Measurements from ENCODE around the gene CAMK2D. TPM values are rescaled to one million over a fixed set of nuclear protein-coding genes. Genes with fewer than 3 reads are reported as not detected.

CAMK2D gene
- total RNA-seq, 1 experiment from 2014 or later, result 35.8 TPM

- no peaks in the 10 kb centered on the region for H3K36me3 ChIP-seq (ENCODE audit: insufficient read depth, low read length, poor library complexity, severe bottlenecking)
- no peak for DNase-seq (ENCODE audit: low spot score)
- peaks cover 38% of the 10 kb centered on the region for H3K4me1 ChIP-seq (ENCODE audit: insufficient read depth, low read length, poor library complexity, severe bottlenecking)
- ChIA-PET CTCF (interaction anchor here (0.7 kb wide), 1 partner anchor 400 kb away, joined by 3 read pairs; no protein-coding TSS in a partner anchor), POLR2A (ENCODE audit: low non-redundant PET) (no interaction called here)
- no peak overlapping the region for H3K27ac ChIP-seq (ENCODE audit: low read depth, low read length, poor library complexity, severe bottlenecking)
- no peaks in the 10 kb centered on the region for H3K9me3 ChIP-seq (ENCODE audit: low read depth, low read length, poor library complexity, severe bottlenecking)
- no TSS peak for BruUV-seq (replicated peaks)
- no peak for TF ChIP-seq EZH2 (IDR thresholded peaks at IDR 0.05; ENCODE audit: borderline replicate concordance, low read depth, low read length, poor library complexity, severe bottlenecking)
- no peak for TF ChIP-seq CTCF (conservative IDR thresholded peaks at IDR 0.05; ENCODE audit: low read depth, low read length)
- H3K27me3 ChIP-seq (replicated peaks; ENCODE audit: insufficient read depth, low read depth, low read length, poor library complexity), result no peaks in the 10 kb centered on the region
- intact Hi-C loops (cut with micrococcal nuclease; ENCODE audit: unreplicated experiment), result loop anchor here (10.0 kb wide), 1 partner anchor 188 kb away; the partner anchor contains the start of gene CAMK2D
- H3K4me3 ChIP-seq (ENCODE audit: low read depth, low read length, poor library complexity, severe bottlenecking), result no peak overlapping the region
Observed at GRCh38 chr4:113576947-113577678, 184.4 kb downstream of the CAMK2D start.

- no peaks in the 10 kb centered on the region for H3K9me3 ChIP-seq (ENCODE audit: low read depth, low read length, poor library complexity, severe bottlenecking)
- intact Hi-C loops (cut with micrococcal nuclease; ENCODE audit: unreplicated experiment), result loop anchor here (10.0 kb wide), 1 partner anchor 189 kb away; the partner anchor contains the start of gene CAMK2D
- H3K4me3 ChIP-seq (ENCODE audit: low read depth, low read length, poor library complexity, severe bottlenecking), result no peak overlapping the region
- POLR2A ChIA-PET (ENCODE audit: low non-redundant PET), result no interaction called here
- no peak for DNase-seq (ENCODE audit: low spot score)
- BruUV-seq (replicated peaks), result no TSS peak
- TF ChIP-seq EZH2 (IDR thresholded peaks at IDR 0.05; ENCODE audit: borderline replicate concordance, low read depth, low read length, poor library complexity, severe bottlenecking), result no peak
- no peak for TF ChIP-seq CTCF (conservative IDR thresholded peaks at IDR 0.05; ENCODE audit: low read depth, low read length)
- H3K27ac ChIP-seq (ENCODE audit: low read depth, low read length, poor library complexity, severe bottlenecking), result peak overlapping the region; percentile 68
- H3K36me3 ChIP-seq (ENCODE audit: insufficient read depth, low read length, poor library complexity, severe bottlenecking), result no peaks in the 10 kb centered on the region
- H3K4me1 ChIP-seq (ENCODE audit: insufficient read depth, low read length, poor library complexity, severe bottlenecking), result peaks cover 38% of the 10 kb centered on the region
- H3K27me3 ChIP-seq (replicated peaks; ENCODE audit: insufficient read depth, low read depth, low read length, poor library complexity), result no peaks in the 10 kb centered on the region
- CTCF ChIA-PET, result no interaction called here
Observed at GRCh38 chr4:113575401-113575800, 186.1 kb downstream of the CAMK2D start.

DNA sequence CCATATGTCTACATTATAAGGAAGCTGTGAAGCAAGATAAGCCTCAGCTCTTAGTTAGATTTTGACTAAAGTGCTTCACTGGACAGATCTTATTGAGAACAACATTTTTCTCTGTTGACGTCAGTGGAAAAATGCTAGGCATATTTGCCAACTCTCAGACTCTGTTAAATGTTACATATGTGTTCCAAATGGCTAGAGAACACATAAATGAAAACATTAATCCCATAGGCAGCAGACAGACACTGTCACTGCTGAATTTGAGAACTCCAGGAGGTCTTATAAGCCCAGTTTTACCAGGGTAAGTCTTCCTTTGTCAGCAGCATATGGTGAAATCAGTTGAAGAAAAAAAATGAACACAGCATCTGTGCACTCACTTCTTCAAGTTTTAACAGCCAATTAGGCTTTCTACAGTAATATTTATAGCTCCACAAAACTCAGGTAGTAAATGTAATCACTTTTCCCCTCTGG, 186.9 kb downstream of the CAMK2D start:
- H3K4me1 ChIP-seq (ENCODE audit: insufficient read depth, low read length, poor library complexity, severe bottlenecking), result peaks cover 38% of the 10 kb centered on the region
- TF ChIP-seq CTCF (conservative IDR thresholded peaks at IDR 0.05; ENCODE audit: low read depth, low read length), result no peak
- TF ChIP-seq EZH2 (IDR thresholded peaks at IDR 0.05; ENCODE audit: borderline replicate concordance, low read depth, low read length, poor library complexity, severe bottlenecking), result no peak
- CTCF ChIA-PET, result no interaction called here
- intact Hi-C loops (cut with micrococcal nuclease; ENCODE audit: unreplicated experiment), result loop anchor here (10.0 kb wide), 1 partner anchor 190 kb away; the partner anchor contains the start of gene CAMK2D
- H3K36me3 ChIP-seq (ENCODE audit: insufficient read depth, low read length, poor library complexity, severe bottlenecking), result no peaks in the 10 kb centered on the region
- BruUV-seq (replicated peaks), result no TSS peak
- H3K4me3 ChIP-seq (ENCODE audit: low read depth, low read length, poor library complexity, severe bottlenecking), result no peak overlapping the region
- H3K27me3 ChIP-seq (replicated peaks; ENCODE audit: insufficient read depth, low read depth, low read length, poor library complexity), result no peaks in the 10 kb centered on the region
- peak; percentile 89 for DNase-seq (ENCODE audit: low spot score)
- POLR2A ChIA-PET (ENCODE audit: low non-redundant PET), result no interaction called here
- peak overlapping the region; percentile 68 for H3K27ac ChIP-seq (ENCODE audit: low read depth, low read length, poor library complexity, severe bottlenecking)
- H3K9me3 ChIP-seq (ENCODE audit: low read depth, low read length, poor library complexity, severe bottlenecking), result no peaks in the 10 kb centered on the region
